Osteocyte (in vitro differentiated cells): ENCODE measurements around the gene DIPK1B. TPM values are rescaled to one million over a fixed set of nuclear protein-coding genes. Genes with fewer than 3 reads are reported as not detected.
A peak's percentile ranks its signal among the peaks of the same experiment; 100 is the strongest.

ENCODE experiments used
- DNase-seq: peaks from one replicate; pipeline ENCODE4 v3.0.0; 2021; ENCODE audit warnings: mixed read lengths; ENCODE audit not compliant: unreplicated experiment; ENCODE audit errors: extremely low spot score
- H3K27ac Mint-ChIP-seq: one replicate; pipeline ENCODE4 v1.8.0; 2021; ENCODE audit warnings: mild to moderate bottlenecking, mixed read lengths; ENCODE audit not compliant: unreplicated experiment
- H3K27me3 Mint-ChIP-seq: one replicate; pipeline ENCODE4 v1.8.0; 2021; ENCODE audit warnings: mixed read lengths; ENCODE audit not compliant: unreplicated experiment
- H3K36me3 Mint-ChIP-seq: one replicate; pipeline ENCODE4 v1.8.0; 2021; ENCODE audit warnings: mixed read lengths; ENCODE audit not compliant: unreplicated experiment
- H3K4me1 Mint-ChIP-seq: one replicate; pipeline ENCODE4 v1.8.0; 2021; ENCODE audit warnings: mixed read lengths; ENCODE audit not compliant: unreplicated experiment
- H3K4me3 Mint-ChIP-seq: one replicate; pipeline ENCODE4 v1.8.0; 2021; ENCODE audit warnings: mild to moderate bottlenecking, moderate library complexity, mixed read lengths; ENCODE audit not compliant: unreplicated experiment
- H3K9me3 Mint-ChIP-seq: one replicate; pipeline ENCODE4 v1.8.0; 2021; ENCODE audit warnings: mixed read lengths; ENCODE audit not compliant: unreplicated experiment
- total RNA-seq: library from RNA; stranded (reverse); gene quantifications from 2 replicates; pipeline ENCODE4 v1.2.1, GENCODE V29; 2021
- TF ChIP-seq, protein P1 (sequence below): fragments of 200-600 bp; sonication (generic); IDR thresholded peaks from 2 replicates; pipeline ENCODE4 v1.5.0; 2021; ENCODE audit warnings: antibody characterized with exemption, mild to moderate bottlenecking, moderate library complexity

The DIPK1B gene
- total RNA-seq, 1 donor from 2014 or later = 11.4 TPM

DNA sequence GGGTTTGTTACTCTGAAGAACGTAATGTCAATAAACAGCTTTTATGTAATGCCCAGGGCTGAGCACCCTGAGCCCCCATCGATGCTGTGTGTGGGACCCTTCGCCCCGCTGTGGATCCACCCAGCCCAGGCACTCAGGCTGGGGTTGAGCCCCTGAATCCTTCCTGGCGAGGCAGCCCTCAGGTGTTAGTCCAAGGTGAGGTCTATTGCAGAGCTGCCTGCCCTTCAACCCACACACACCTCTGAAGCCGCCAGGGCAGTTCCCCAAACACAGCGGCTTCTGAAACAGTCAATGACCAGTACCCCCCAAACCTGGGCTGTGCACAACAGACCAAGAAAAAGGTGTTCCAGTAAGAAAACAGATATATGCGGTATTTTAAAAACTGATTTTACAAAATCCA is 11.6 kb downstream of the DIPK1B start:
- TF ChIP-seq, protein P1, sequence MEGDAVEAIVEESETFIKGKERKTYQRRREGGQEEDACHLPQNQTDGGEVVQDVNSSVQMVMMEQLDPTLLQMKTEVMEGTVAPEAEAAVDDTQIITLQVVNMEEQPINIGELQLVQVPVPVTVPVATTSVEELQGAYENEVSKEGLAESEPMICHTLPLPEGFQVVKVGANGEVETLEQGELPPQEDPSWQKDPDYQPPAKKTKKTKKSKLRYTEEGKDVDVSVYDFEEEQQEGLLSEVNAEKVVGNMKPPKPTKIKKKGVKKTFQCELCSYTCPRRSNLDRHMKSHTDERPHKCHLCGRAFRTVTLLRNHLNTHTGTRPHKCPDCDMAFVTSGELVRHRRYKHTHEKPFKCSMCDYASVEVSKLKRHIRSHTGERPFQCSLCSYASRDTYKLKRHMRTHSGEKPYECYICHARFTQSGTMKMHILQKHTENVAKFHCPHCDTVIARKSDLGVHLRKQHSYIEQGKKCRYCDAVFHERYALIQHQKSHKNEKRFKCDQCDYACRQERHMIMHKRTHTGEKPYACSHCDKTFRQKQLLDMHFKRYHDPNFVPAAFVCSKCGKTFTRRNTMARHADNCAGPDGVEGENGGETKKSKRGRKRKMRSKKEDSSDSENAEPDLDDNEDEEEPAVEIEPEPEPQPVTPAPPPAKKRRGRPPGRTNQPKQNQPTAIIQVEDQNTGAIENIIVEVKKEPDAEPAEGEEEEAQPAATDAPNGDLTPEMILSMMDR = no peak
- no peaks in the 10 kb centered on the region for H3K9me3 Mint-ChIP-seq
- DNase-seq = no peak
- peaks cover 19% of the 10 kb centered on the region for H3K36me3 Mint-ChIP-seq
- no peak overlapping the region for H3K27ac Mint-ChIP-seq
- no peaks in the 10 kb centered on the region for H3K27me3 Mint-ChIP-seq
- no peak overlapping the region for H3K4me3 Mint-ChIP-seq
- H3K4me1 Mint-ChIP-seq = peaks cover 40% of the 10 kb centered on the region

DNA sequence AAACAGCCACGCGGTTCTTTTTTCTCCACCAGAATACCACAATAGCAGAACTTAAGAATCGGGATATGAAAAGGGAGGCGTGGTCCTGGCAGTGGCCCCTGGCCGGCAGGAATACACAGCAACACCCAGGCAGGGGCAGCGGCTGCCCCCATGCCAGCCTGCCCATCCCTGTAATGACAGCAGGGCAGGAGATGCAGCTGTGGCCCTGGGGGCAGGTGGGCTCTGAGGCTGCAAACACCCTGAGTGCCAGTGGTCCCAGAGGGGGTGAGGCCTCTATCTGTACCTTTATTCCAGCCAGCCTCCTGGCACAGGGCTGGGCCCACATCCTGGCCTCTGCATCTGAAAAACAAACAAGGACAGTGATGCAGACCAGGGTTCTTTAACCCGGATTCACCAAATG is 12.4 kb downstream of the DIPK1B start:
- TF ChIP-seq, protein P1 = no peak
- no peaks in the 10 kb centered on the region for H3K27me3 Mint-ChIP-seq
- H3K27ac Mint-ChIP-seq = no peak overlapping the region
- DNase-seq = no peak
- H3K4me3 Mint-ChIP-seq = no peak overlapping the region
- peaks cover 46% of the 10 kb centered on the region for H3K4me1 Mint-ChIP-seq
- H3K9me3 Mint-ChIP-seq = no peaks in the 10 kb centered on the region
- peaks cover 19% of the 10 kb centered on the region for H3K36me3 Mint-ChIP-seq

DNA sequence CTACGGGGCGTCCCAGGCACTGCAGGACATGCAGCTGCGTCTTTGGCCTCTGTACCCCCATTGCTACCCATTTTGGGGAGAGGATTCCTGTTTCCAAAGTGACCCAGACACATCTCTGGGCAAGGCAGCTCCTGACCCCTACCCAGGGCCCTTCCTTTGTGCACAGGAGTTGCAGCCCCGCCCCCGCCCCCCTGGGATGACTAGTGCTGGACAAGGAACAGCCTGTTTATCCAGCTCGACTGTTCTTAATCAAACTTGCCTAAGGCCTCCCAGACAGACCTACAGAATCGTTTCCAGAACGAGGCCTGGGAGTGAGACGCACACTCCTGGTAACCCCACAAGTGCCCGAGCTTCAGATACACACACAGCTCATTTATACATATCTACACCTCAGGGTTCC is 13.2 kb downstream of the DIPK1B start:
- TF ChIP-seq, protein P1 = no peak
- DNase-seq = no peak
- H3K36me3 Mint-ChIP-seq = peaks cover 19% of the 10 kb centered on the region
- H3K27ac Mint-ChIP-seq = peak overlapping the region; percentile 83
- H3K9me3 Mint-ChIP-seq = no peaks in the 10 kb centered on the region
- peaks cover 44% of the 10 kb centered on the region for H3K4me1 Mint-ChIP-seq
- H3K4me3 Mint-ChIP-seq = peak overlapping the region; percentile 80
- no peaks in the 10 kb centered on the region for H3K27me3 Mint-ChIP-seq

DNA sequence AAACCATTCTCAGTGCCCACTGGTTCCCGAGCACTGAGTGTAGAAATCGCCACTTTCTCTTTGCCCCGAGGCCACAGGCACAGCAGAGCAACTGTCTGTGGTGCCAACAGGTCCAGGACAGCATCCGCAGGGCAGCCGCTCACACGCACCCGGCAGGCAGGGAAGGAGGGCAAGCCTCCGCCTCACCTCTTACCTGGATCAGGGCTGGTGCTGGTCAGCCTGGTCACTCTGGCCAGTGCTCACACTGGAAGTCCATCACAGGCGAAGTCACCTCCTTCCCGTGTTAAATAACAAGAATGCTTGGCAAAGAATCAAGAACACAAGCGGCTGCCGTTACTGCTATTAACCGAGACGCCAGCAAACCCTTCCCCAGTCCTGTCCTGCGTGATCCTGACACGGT is 13.7 kb downstream of the DIPK1B start:
- H3K4me1 Mint-ChIP-seq = peaks cover 41% of the 10 kb centered on the region
- TF ChIP-seq, protein P1 = no peak
- H3K4me3 Mint-ChIP-seq = peak overlapping the region; percentile 80
- no peaks in the 10 kb centered on the region for H3K9me3 Mint-ChIP-seq
- peaks cover 19% of the 10 kb centered on the region for H3K36me3 Mint-ChIP-seq
- H3K27ac Mint-ChIP-seq = peak overlapping the region; percentile 83
- no peak for DNase-seq
- no peaks in the 10 kb centered on the region for H3K27me3 Mint-ChIP-seq

DNA sequence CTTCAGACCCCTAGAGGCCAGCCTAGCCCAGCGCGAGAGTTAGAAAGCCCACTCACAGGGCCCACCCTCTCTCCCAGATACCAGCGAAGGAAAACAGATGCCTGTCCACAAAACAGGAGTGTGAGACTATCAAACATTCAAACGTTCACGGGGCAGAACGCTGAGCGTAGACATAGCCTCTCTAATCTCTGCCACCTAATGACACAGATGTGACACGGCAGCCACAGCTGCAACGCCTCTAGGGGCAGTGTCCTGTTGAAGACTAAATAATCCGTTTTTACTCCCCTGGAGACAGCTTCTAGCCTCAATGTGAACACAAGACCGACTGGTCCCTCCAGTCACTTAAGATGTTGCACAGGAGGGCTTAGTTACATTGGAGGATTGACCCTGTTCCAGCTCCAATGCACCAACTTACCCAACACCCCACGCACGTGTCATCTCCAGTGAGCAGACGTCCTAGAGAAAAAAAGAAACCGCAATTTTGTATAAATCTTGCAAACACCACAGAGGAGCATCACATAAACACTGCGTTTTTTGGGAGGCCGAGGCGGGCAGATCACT is 14.3 kb downstream of the DIPK1B start:
- Mint-ChIP-seq H3K4me1 (peaks cover 38% of the 10 kb centered on the region), H3K27ac (peak overlapping the region; percentile 83), H3K36me3 (peaks cover 19% of the 10 kb centered on the region), H3K4me3 (peak overlapping the region; percentile 80), H3K9me3 (no peaks in the 10 kb centered on the region), H3K27me3 (no peaks in the 10 kb centered on the region)
- no peak for DNase-seq
- TF ChIP-seq, protein P1 = peak; percentile 34
